H1 (cell line): Measurements from ENCODE around the gene APOBEC3G. TPM values are rescaled to one million over a fixed set of nuclear protein-coding genes. Genes with fewer than 3 reads are reported as not detected.
"Not testable (repeated sequence)": the region's sequence is repeated elsewhere in the genome, so short reads cannot be mapped to it uniquely, and the experiment has no call there.

ENCODE experiments used
- CTCF ChIA-PET: fragments of 300-600 bp; sonication (Branson Sonifier 250); formaldehyde crosslinking; loops from one replicate; lab custom pipeline; 2021; ENCODE audit not compliant: partially characterized antibody; lab: Charles Lee
- POLR2A ChIA-PET: fragments of 300-600 bp; sonication (Branson Sonifier 250); formaldehyde crosslinking; loops from one replicate; lab custom pipeline; 2021; ENCODE audit warnings: inconsistent platforms; ENCODE audit not compliant: partially characterized antibody; lab: Charles Lee
- DNase-seq, 2 experiments: peaks; one replicate each; pipeline versions ENCODE4 v3.0.0 to v3.0.0-alpha.2; 2010 to 2022; ENCODE audit warnings: low spot score in 2 of 2, low read depth in 1 of 2, mixed read lengths in 1 of 2
- FAIRE-seq: peaks from 2 replicates; lab custom pipeline; 2011; peaks lifted over from hg19 to GRCh38; lab: Jason Lieb, UNC
- H2AFZ ChIP-seq: 2 replicates; pipeline ENCODE4 v1.8.1; 2012; ENCODE audit warnings: low read length, inconsistent platforms
- H2AK5ac ChIP-seq: 2 replicates; pipeline ENCODE4 v1.6.1; 2013; ENCODE audit warnings: low read depth, low read length
- H2BK120ac ChIP-seq: replicated peaks from 2 replicates; pipeline ENCODE3; 2013; ENCODE audit warnings: low read depth, low read length, inconsistent platforms
- H2BK12ac ChIP-seq: 2 replicates; pipeline ENCODE4 v1.6.1; 2013; ENCODE audit warnings: low read depth, low read length
- H2BK15ac ChIP-seq: 2 replicates; pipeline ENCODE4 v1.6.1; 2013; ENCODE audit warnings: low read length
- H2BK20ac ChIP-seq: 2 replicates; pipeline ENCODE4 v1.6.1; 2013; ENCODE audit warnings: low read length
- H2BK5ac ChIP-seq: 2 replicates; pipeline ENCODE4 v1.6.1; 2013; ENCODE audit warnings: low read depth, low read length
- H3K14ac ChIP-seq: 2 replicates; pipeline ENCODE4 v1.6.1; 2013; ENCODE audit warnings: inconsistent platforms; ENCODE audit not compliant: insufficient read length
- H3K18ac ChIP-seq: 2 replicates; pipeline ENCODE4 v1.6.1; 2013; ENCODE audit warnings: low read length; ENCODE audit errors: extremely low read depth
- H3K23ac ChIP-seq: 2 replicates; pipeline ENCODE4 v1.6.1; 2013; ENCODE audit warnings: inconsistent platforms; ENCODE audit not compliant: insufficient read length
- H3K23me2 ChIP-seq: 2 replicates; pipeline ENCODE4 v1.6.1; 2013; ENCODE audit warnings: low read depth, low read length
- H3K27ac ChIP-seq: 2 replicates; pipeline ENCODE4 v1.6.1; 2011; ENCODE audit warnings: low read depth, low read length, inconsistent platforms
- H3K27me3 ChIP-seq, 4 experiments: replicated peaks in 1 of 4; 1 replicate in 1 of 4; 2 replicates in 3 of 4; pipeline versions ENCODE4 v1.6.1 to v1.8.1; 2011 to 2013; ENCODE audit warnings: low read length in 3 of 4, mild to moderate bottlenecking in 3 of 4, inconsistent platforms in 2 of 4, mixed read lengths in 2 of 4, moderate library complexity in 1 of 4; ENCODE audit not compliant: control insufficient read depth in 3 of 4, insufficient read depth in 3 of 4; ENCODE audit errors: extremely low read depth in 1 of 4
- H3K36me3 ChIP-seq, 4 experiments: 2 replicates each; pipeline versions ENCODE4 v1.6.1 to v1.8.1; 2011 to 2013; ENCODE audit warnings: mild to moderate bottlenecking in 4 of 4, low read length in 3 of 4, moderate library complexity in 2 of 4, control low read depth in 1 of 4, inconsistent platforms in 1 of 4; ENCODE audit not compliant: insufficient read depth in 4 of 4, control insufficient read depth in 2 of 4
- H3K4ac ChIP-seq: replicated peaks from 2 replicates; pipeline ENCODE3; 2013; ENCODE audit warnings: low read length, low read depth, mixed read lengths, inconsistent platforms; ENCODE audit not compliant: insufficient read length
- H3K4me1 ChIP-seq, 4 experiments: replicated peaks in 1 of 4; 1 replicate in 1 of 4; 2 replicates in 3 of 4; pipeline versions ENCODE4 v1.6.1 to v1.8.1; 2011 to 2013; ENCODE audit warnings: low read length in 3 of 4, inconsistent platforms in 2 of 4, mixed read lengths in 1 of 4; ENCODE audit not compliant: insufficient read depth in 4 of 4, control insufficient read depth in 3 of 4
- H3K4me2 ChIP-seq, 2 experiments: 2 replicates each; pipeline versions ENCODE4 v1.6.1 to v1.8.1; 2011 to 2013; ENCODE audit warnings: low read depth in 2 of 2, low read length in 2 of 2, control low read depth in 1 of 2, inconsistent platforms in 1 of 2, mild to moderate bottlenecking in 1 of 2; ENCODE audit not compliant: insufficient read depth in 1 of 2
- H3K4me3 ChIP-seq, 4 experiments: fragments of 200-600, 300-600 bp in 1 of 4; sonication (generic), shearing (Covaris generic), sonication (Bioruptor Twin) in 1 of 4; 2 replicates each; pipeline versions ENCODE4 v1.5.1 to v1.8.1; 2011 to 2016; ENCODE audit warnings: low read length in 4 of 4, low read depth in 3 of 4, control low read depth in 2 of 4, inconsistent platforms in 2 of 4, mild to moderate bottlenecking in 2 of 4, mixed read lengths in 1 of 4, moderate library complexity in 1 of 4; ENCODE audit not compliant: insufficient read depth in 2 of 4; ENCODE audit errors: extremely low read depth in 1 of 4
- H3K56ac ChIP-seq: replicated peaks from 2 replicates; pipeline ENCODE3; 2013; ENCODE audit warnings: low read depth, mild to moderate bottlenecking, mixed read lengths, low read length, inconsistent platforms; ENCODE audit not compliant: insufficient read length
- H3K79me1 ChIP-seq: 2 replicates; pipeline ENCODE4 v1.6.1; 2013; ENCODE audit warnings: low read depth, low read length, control low read depth
- H3K79me2 ChIP-seq, 2 experiments: 2 replicates each; pipeline versions ENCODE4 v1.6.1 to v1.8.1; 2012 to 2013; ENCODE audit warnings: low read length in 2 of 2, mild to moderate bottlenecking in 2 of 2, inconsistent platforms in 1 of 2; ENCODE audit not compliant: insufficient read depth in 2 of 2, control insufficient read depth in 1 of 2
- H3K9ac ChIP-seq, 4 experiments: replicated peaks in 1 of 4; 1 replicate in 1 of 4; 2 replicates in 3 of 4; pipeline versions ENCODE4 v1.6.1 to v1.8.1; 2011 to 2013; ENCODE audit warnings: low read depth in 3 of 4, low read length in 3 of 4, control low read depth in 2 of 4, mild to moderate bottlenecking in 2 of 4, moderate library complexity in 2 of 4, inconsistent platforms in 1 of 4; ENCODE audit errors: extremely low read depth in 1 of 4
- H3K9me3 ChIP-seq, 2 experiments: 2 replicates each; pipeline versions ENCODE4 v1.6.1 to v1.8.1; 2012 to 2013; ENCODE audit warnings: mild to moderate bottlenecking in 2 of 2, moderate library complexity in 2 of 2, control low read depth in 1 of 2, inconsistent platforms in 1 of 2, low read depth in 1 of 2, low read length in 1 of 2, mixed read lengths in 1 of 2; ENCODE audit not compliant: insufficient read depth in 2 of 2
- H4K20me1 ChIP-seq, 2 experiments: replicated peaks in 1 of 2; 2 replicates each; pipeline versions ENCODE3 to v1.8.1; 2011 to 2013; ENCODE audit warnings: inconsistent platforms in 2 of 2, low read length in 2 of 2, mild to moderate bottlenecking in 1 of 2; ENCODE audit not compliant: insufficient read depth in 2 of 2, control insufficient read depth in 1 of 2
- H4K5ac ChIP-seq: 2 replicates; pipeline ENCODE4 v1.6.1; 2013; ENCODE audit warnings: low read length, low read depth, mixed read lengths, inconsistent platforms; ENCODE audit not compliant: insufficient read length
- H4K8ac ChIP-seq: 2 replicates; pipeline ENCODE4 v1.8.0; 2013; ENCODE audit warnings: mild to moderate bottlenecking, moderate library complexity, low read length, inconsistent platforms; ENCODE audit not compliant: insufficient read depth; ENCODE audit errors: extremely low read depth
- H4K91ac ChIP-seq: replicated peaks from 2 replicates; pipeline ENCODE3; 2013; ENCODE audit warnings: low read length, mixed read lengths, inconsistent platforms; ENCODE audit not compliant: insufficient read length
- WGBS, 2 experiments: shearing (Covaris generic) in 1 of 2; methylation state at CpG; one replicate each; pipeline versions ENCODE4 v1.1.6 to v1.1.7; 2013 to 2015; ENCODE audit warnings: low lambda C conversion rate in 2 of 2, mixed read lengths in 2 of 2, inconsistent platforms in 1 of 2, low coverage in 1 of 2, missing lambda C conversion rate in 1 of 2; ENCODE audit not compliant: insufficient replicate concordance in 2 of 2, insufficient coverage in 1 of 2, insufficient read length in 1 of 2; ENCODE audit errors: extremely low coverage in 1 of 2, missing lambda C conversion rate in 1 of 2; 5-methylcytosine and 5-hydroxymethylcytosine counted together
- polyA plus RNA-seq, 7 experiments: library from polyadenylated mRNA; depleted of rRNA in 3 of 7; stranded (reverse) in 5 of 7; unstranded in 2 of 7; fragments of >200 nt in 5 of 7; fragments of 200-250 nt in 2 of 7; gene quantifications; 1 replicate in 5 of 7; 2 replicates in 1 of 7; 4 replicates in 1 of 7; pipeline versions ENCODE4 v1.2.1 to v1.2.3, GENCODE V29; 2011 to 2013; ENCODE audit warnings: missing spikeins in 2 of 7, mixed read lengths in 2 of 7
- total RNA-seq: library from RNA; stranded (reverse); fragmentation: NEBNext Ultra II Directional; extraction: Animal tissue kit (Norgen Biotek cat#: 25700); gene quantifications from 2 replicates; pipeline ENCODE4 v1.2.1, GENCODE V29; 2021

Gene APOBEC3G
- total and polyA plus RNA-seq, 2 of the 8 experiments (the other 6 are each of a cell fraction or from before 2014, with no cell fraction given), result 1.7 to 2.0 TPM

DNA sequence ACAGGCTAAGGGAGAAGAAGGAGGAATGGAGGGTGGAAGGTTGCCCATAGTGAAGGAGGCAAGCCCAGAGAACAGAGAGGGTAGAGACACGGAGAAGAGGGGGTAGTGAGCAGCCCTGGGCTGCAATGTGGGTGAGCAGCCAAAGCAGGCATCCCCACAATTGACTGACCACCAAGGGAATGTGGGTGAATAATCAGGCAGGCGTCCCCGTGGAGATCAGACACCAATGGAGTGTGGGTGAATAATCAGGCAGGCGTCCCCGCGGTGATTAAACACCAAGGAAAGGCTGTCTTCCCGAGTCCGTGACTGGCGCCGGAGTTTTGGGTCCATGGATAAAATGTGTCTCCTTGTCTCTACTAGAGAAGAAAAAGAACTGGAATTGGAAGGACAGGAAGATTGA is 15.1 kb upstream of the APOBEC3G start:
- POLR2A ChIA-PET, H3K36me3 ChIP-seq, H3K27me3 ChIP-seq, H2BK20ac ChIP-seq, FAIRE-seq, H3K14ac ChIP-seq, H3K4me3 ChIP-seq, H4K20me1 ChIP-seq, H2BK5ac ChIP-seq, H2AFZ ChIP-seq, H3K23me2 ChIP-seq, H3K4me1 ChIP-seq, H4K8ac ChIP-seq, H3K56ac ChIP-seq, H3K9me3 ChIP-seq, H4K91ac ChIP-seq, H3K79me1 ChIP-seq, H3K18ac ChIP-seq, H2BK120ac ChIP-seq, H2BK12ac ChIP-seq, H3K4me2 ChIP-seq, H3K23ac ChIP-seq, H2BK15ac ChIP-seq, H2AK5ac ChIP-seq, H3K4ac ChIP-seq, H3K79me2 ChIP-seq, H4K5ac ChIP-seq, DNase-seq, H3K27ac ChIP-seq, CTCF ChIA-PET, H3K9ac ChIP-seq: not testable (repeated sequence)
- WGBS, 2 experiments, result 85% methylated on average over 10 of the region's 10 CpGs; no CpG with 5 or more reads in 1 of the 2 experiments

GRCh38 chr22:39063904-39064303 is 13.2 kb upstream of the APOBEC3G start:
- DNase-seq, H3K56ac ChIP-seq, H4K8ac ChIP-seq, H4K20me1 ChIP-seq, H3K9me3 ChIP-seq, H3K27me3 ChIP-seq, H3K79me2 ChIP-seq, H3K4me2 ChIP-seq, H2AK5ac ChIP-seq, H2BK5ac ChIP-seq, H3K23ac ChIP-seq, H3K79me1 ChIP-seq, H2BK15ac ChIP-seq, H3K14ac ChIP-seq, POLR2A ChIA-PET, FAIRE-seq, H3K4me3 ChIP-seq, H3K4me1 ChIP-seq, H2BK20ac ChIP-seq, H2BK12ac ChIP-seq, H3K23me2 ChIP-seq, H2AFZ ChIP-seq, H3K4ac ChIP-seq, H3K9ac ChIP-seq, H4K91ac ChIP-seq, H3K18ac ChIP-seq, H4K5ac ChIP-seq, H3K27ac ChIP-seq, H3K36me3 ChIP-seq, H2BK120ac ChIP-seq: not testable (repeated sequence)
- 93% methylated on average over 5 of the region's 8 CpGs; no CpG with 5 or more reads in 1 of the 2 experiments for WGBS, 2 experiments
- CTCF ChIA-PET, result interaction anchor here (0.6 to 0.8 kb wide), 2 partner anchors 60 to 436 kb away, joined by 3 to 5 read pairs; no protein-coding TSS in a partner anchor
